Ureter (tissue), 1 donor: Measurements from ENCODE around the gene DIAPH2. TPM values are rescaled to one million over a fixed set of nuclear protein-coding genes. Genes with fewer than 3 reads are reported as not detected.
"Not testable (repeated sequence)": the region's sequence is repeated elsewhere in the genome, so short reads cannot be mapped to it uniquely, and the experiment has no call there.

Source experiments
- DNase-seq: peaks from one replicate; pipeline ENCODE4 v3.0.0-alpha.2; 2020; ENCODE audit warnings: low spot score
- total RNA-seq: library from RNA; stranded (reverse); gene quantifications from one replicate; pipeline ENCODE4 v1.2.4, GENCODE V29; 2023
- donor health status: DM: yes; HTN: yes; CAD: no.

DIAPH2 gene
- total RNA-seq, 1 donor from 2014 or later = 32.5 TPM

DNA sequence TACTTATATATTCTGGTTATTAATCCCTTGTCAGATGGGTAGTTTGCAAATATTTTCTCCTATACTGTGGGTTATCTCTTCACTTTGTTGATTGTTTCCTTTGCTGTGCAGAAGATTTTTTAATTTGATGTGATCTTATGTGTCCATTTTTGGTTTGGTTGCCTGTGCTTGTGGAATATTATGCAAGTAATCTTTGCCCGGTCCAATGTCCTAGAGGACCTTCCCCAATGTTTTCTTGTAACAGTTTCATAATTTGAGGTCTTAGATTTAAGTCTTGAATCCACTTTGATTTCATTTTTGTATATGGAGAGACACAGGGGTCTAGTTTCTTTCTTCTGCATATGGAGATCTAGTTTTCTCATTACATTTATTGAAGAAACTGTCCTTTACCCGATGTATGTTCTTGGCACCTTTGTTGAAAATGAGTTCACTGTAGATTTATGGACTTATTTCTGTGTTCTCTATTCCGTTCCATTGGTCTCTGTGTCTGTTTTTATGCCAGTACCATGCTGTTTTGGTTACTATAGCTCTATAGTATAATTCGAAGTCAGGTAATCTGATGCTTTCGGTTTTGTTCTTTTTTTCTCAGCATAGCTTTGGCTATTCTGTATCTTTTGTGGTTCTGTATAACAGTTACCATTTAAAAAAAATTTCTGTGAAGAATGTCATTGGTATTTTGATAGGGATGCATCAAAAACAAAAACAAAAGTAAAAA, 34.7 kb downstream of the DIAPH2 start:
- no peak for DNase-seq

DNA sequence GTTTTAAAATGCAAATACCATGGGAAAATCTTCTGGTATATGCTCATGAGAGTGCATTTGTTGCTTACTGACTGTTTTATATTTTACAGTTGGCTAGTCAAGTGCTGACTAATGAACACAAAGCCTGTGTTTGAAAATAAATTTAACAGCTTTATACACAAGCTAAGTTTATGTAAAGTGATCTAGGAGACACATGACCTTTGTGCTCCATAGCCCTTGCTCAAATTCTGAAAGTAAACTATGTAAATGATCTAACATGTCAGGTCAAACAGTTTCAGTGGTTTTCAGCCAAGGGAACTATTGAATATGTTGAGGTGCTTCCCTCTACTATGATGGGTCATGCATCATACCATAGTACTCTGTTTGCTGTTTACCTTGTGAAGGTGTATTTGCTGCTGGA, 36.7 kb downstream of the DIAPH2 start:
- DNase-seq = no peak

DNA sequence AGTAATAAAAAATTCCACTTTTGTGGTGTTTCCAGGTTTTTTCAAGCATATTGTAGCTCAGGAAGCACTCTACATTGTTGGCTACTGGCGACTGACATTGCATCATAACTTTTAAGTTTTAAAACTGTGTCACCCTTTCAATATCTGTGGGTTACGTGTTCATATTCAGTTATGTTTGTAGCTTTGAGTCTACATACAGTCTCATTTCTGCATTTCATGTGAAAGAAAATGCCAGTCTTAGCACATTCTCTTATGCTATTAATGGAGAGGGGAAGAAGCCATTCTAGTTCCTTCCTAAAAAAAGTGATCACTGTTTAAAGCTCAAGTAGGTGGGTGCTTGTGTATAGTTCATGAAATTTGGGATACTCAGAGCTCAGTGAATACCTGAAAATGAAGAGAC, 38.1 kb downstream of the DIAPH2 start:
- DNase-seq = no peak

DNA sequence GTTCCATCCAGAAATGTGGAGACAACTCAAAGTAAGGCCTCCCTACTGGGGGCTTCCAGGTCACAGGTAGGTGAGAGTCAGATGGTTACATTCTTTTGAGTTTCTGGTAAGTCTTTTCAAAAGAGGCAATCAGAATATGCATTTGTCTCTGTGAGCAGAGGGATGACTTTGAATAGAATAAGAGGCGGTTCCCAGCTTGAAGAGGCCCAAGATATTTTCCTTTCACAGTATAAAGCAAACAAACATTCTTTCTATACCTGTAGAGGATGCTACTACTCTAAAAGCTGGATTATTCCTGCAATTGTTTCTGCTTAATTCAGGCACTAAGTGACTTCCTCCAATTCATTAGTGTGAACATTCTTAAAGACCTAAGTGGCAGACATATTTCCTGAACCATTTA, 44.4 kb downstream of the DIAPH2 start:
- no peak for DNase-seq

DNA sequence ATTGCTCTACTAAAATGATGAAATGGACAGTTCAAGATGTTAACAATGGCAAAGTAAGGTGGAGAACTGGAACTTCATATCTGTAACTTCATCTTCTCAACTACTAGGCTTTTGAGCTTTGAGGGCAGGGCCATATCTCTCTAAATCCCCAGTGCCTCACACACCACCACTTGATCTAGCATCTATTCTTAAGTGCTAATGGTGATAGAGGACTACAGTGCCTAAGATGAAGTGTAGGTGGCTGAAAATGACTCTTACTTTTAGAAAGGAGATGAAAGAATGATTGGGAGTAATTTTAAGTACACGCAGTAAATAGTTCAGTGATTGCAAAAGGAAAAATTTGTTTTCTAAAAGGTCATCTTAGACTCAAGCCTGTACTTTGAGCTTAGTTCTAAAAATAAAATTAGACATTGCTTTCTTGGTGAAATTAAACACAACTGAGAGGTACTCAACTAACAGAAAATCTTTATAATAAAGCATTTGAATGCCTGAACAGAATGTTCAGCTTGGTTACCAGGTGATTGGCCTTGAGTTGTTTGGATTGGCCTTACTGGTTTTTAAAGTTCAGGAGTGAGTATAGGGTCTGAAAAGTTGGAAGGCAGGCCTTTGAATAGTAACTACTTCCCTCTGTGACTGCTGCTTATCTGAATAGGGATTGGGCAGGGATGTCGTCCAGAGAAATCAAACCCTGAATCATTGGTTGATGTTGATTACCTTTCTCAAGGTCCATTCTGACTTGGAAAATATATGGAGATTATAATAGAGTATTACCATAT, 45.4 kb downstream of the DIAPH2 start:
- no peak for DNase-seq

DNA sequence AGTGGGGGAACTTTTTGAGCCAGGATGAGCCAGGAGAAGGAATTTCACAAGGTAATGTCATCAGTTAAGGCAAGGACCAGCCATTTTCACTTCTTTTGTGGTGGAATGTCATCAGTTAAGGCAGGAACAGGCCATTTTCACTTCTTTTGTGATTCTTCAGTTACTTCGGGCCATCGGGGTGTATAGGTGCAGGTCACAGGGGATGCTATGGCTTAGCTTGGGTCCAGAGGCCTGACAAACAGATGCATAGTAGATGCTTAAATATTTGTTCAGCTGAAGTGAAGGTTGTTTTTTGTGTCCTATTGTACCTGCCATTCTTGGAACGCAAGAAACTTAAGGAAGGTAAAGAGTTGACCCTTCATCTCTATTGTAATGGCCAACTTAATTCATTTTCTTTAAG, 46.4 kb downstream of the DIAPH2 start:
- DNase-seq = not testable (repeated sequence)

DNA sequence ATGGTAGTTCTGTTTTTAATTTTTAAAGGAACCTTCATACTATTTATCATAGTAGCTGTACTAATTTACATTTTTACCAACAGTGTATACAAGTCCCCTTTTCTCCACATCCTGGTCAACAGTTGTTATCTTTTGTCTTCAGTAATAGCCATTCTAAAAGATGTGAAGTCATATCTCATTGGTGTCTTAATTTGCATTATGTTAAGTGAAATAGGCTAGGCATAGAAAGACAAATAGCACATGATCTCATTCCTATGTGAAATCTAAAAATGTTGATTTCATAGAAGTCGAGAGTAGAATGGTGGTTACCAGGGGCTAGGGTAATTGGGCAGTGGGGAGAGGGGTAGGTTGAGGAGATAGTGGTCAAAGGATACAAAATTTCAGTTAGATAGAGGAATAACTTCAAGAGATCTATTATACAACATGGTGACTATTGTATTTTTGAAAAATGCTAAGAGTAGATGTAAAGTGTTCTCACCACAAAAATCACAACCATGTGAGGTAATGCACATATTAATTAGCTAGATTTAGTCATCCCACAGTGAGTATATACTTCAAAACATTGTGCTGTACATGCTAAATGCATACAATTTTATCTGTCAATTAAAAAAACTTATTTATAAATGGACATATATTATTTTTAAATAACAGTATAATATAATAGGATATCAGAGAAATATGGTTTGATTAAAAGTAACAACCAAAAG, 58.9 kb downstream of the DIAPH2 start:
- no peak for DNase-seq

DNA sequence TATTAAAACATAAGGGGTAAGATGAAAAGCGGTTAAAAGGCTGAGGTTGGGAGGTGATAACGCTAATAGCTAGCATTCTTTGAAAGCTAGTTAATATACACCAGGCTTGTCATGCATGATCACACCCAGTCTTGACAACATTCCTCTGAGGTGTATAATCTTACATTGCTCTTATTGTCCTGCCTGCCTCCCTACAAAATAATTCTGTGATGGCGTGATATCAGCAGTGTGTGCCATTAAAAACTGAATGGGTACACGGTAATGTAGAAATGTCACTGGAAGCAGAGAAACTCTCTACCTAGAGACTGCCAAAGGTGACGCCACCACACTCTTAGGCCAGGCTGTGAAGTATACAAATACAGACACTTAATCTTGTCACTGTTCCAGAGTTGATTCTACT, 68.1 kb downstream of the DIAPH2 start:
- no peak for DNase-seq

DNA sequence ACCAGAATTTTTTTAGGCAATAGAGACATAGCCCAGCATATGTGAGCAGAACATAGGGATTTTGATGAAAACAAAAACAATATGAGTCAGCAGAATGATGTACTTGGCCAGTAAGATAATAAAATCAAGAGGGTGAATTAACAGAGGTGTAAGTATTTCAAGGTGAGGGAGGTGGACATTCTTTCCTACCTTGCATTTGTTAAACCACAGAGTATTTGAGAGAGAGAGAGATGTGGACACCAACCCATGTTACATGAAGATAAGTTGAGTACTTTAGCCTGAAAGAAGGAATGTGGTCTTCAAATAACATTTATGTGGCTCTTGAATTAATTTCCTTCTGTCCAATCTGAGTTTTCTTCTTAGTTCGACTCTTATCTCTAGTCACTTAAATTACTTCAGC, 68.6 kb downstream of the DIAPH2 start:
- no peak for DNase-seq

DNA sequence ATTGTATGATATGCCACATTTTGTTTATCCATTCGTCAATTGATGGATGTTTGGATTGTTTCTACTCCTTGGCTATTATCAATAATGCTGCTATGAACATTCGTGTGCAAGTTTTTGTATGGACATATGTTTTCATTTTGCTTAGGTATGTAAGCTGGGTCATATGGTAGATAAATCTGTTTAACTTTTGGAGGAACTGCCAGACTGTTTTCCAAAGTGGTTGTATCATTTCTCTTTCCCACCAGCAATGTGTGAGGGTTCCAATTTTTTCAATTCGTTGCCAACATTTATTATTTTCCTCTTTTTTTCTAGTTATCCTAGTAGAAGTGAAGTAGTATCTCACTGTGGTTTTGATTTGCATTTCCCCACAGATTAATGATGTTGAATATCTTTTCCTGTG, 71.8 kb downstream of the DIAPH2 start:
- DNase-seq = no peak

DNA sequence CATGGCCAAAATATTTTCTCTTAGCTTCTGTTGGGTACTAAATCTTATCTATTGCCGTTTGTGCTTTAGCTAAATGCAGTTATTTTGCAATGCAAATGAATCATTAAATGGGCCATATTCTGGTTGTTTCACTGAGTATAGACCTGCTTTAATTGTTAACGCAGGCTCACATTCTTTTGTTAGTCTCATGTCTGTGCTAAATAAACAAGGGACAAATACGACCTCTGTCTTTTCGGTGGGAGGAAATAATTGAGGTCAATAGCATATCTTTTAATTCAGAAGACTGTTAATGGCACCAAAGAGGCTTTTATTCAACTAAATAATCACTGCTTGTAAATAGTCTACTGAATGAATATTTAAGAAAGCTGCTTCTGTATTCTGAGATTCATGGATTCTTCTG, 76.9 kb downstream of the DIAPH2 start:
- DNase-seq = no peak

DNA sequence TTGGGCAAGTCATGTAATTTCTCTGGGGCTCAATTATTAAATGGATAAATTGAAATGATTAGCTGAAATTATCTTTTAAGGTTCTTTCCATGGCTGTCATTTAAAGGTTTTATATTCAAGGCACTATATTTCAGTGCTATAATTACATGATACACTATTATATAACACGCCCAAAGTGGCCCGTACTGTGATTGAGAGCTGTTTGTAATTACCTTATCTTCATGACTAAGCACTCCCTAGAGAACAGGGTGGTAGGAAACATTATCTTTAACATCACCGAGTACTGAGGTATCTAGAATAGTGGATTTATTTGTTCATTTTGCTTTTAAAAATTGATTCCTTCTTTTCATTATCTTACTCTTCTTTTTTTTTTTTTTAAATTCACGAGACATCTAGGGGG, 79.0 kb downstream of the DIAPH2 start:
- DNase-seq = no peak

DNA sequence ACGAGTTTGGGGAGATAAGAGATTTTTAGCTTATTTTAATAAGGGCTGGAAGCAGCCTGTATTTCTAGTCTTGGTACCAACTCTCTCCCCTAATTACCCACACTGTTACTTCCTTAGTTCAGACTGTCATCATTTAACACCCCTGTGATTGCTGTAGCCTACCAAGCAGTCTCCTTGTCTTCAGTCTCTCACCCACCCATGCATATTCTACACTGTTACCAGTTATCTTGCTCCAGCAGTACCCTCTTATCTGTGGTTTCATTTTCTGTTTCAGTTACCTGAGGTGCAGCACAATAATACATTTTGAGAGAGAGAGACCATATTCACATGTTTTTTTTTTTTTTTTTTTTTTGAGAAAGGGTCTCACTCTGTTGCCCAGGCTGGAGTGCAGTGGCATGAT, 80.2 kb downstream of the DIAPH2 start:
- DNase-seq = no peak

DNA sequence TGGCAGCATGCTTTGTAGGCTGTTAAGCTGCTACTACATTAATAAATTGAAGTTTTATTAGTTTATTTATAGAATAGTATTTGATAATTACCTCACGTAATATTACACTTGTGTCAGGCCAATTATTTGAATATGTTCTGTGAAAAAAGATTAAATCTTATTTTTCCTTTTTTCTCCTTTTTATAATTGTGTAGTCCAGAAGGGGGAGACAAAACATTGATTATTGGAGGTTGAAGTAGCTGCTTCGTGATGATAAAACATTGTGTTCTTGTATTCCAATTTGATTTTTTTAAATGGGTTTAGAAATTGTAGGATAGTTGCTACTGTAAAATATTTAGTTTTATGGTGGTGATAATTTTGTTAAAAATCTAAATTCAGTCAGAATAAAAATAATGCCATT, 85.7 kb downstream of the DIAPH2 start:
- DNase-seq = no peak

DNA sequence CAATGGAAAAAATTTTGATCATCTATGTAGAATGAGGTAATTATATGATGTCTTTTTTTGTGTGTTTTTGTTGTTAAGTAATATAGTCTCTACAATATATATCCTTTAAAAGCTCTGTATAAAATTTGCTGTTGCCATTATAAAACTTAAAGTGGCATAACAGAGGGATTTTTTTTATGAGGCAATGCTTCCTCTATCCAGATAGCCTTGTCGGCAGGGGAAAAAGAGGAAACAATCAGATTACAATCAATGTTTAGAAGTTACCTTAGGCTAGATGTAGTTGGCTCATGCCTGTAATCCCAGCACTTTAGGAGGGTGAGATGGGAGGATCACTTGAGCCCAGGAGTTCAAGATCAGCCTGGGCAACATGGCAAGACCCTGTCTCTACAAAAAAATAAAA, 86.8 kb downstream of the DIAPH2 start:
- DNase-seq = no peak

DNA sequence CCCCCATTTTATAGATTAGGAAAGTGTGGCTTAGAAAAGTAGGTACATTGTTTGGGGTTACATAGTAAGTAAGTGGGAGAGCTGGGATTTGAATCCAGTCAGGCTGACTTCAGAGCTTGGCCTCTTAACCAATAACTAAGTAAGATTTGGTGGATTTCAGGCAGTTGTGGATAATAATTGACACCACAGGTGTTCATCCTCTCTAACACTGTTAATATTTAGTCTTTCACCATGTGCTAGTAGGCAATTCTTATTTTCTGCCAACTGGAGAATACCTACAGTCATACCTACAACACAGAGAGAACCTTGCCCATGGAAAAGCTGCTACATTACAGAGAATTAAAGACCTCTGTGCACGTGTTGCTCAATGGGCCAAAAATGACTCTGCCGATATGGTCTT, 89.5 kb downstream of the DIAPH2 start:
- no peak for DNase-seq

DNA sequence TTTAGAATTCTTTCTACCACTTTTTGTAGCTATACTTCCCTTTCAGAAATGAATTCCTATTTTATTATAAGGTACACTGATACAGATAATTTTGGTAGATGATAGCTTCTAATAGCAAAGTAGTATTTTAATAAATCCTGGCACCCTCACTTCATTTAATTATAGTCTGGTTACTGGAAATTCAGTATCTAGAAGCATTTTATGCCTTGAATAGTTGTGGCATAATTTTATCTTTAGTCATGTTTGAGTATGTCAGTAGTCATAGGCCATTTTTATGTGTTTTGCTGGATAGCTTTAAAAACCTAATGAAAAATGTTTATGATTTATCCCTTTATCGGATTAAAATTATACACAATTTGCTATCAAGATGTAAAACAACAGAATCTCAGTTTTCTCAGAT, 92.3 kb downstream of the DIAPH2 start:
- DNase-seq = no peak

DNA sequence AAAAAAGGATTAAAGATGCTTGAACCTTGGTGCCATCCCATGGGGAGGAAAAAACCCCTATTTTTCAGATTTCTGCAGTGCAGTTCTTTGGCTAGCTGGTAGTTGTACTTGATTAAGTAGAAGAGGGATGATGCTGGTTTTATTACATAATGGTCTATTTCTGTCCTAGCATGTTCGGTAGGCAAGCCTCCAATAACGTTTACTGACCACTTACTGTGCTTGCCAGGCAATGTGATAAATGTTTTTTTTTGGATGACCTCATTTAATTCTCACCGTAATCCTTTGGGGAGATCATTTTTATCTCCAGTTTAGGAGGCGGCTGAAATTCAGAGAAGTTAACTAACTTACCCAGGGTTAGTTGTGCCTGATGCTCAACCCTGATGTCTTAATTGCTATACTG, 106.9 kb downstream of the DIAPH2 start:
- DNase-seq = no peak

DNA sequence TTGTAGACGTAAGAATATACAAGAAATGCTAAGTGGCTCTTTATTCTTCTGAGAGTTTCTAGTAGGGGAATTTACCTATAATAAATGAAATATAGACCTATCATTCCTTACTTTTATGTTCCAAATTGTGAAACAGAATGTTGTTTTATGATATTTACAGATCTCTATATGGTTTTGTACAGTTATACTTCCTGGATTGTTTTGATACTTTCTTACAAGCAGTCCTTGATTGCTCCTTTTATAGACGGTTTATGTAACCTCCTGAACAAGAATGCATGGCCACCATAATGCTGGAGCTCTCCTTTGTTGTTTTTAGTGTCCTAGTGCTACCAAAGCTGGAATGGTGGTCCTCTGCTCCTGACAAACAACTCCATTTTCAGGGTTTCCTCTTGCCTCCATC, 107.4 kb downstream of the DIAPH2 start:
- DNase-seq = no peak

DNA sequence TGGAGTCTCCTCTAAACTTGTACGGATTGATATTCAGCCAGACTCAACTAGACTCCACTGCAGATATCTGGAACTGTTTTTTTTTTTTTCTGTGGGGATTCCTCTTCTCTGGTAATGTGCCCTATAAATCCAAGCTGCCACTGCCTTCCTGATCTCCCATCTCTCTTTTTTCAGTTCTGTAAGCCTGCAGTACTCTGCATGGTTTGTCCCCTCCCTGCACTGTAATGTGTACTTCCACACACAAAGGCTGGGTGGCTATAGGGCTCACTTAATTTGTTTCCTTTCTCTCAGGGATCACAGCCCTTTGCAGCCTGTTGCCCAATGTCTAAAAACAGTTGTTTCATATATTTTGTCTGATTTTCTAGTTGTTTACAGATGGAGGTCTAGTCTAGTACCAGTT, 114.3 kb downstream of the DIAPH2 start:
- no peak for DNase-seq

DNA sequence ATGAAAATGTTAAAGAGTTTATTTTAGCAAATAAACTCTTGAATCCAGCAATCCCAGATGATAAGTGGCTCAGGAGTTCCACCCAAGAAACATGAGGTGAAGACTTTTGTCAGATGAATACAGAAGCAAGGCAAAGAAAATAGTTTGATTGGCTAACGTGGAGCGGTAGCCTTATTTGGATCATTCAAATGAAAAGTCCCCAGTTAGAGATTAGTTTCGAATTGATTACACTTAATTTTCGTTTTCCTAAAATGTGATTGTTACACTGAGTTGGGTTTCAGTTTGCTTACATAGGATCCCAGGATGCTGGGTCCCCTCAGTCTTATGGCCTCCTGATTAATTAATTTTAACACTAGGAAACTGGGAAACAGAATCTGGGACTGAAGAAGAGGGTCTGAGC, 122.7 kb downstream of the DIAPH2 start:
- DNase-seq = no peak

DNA sequence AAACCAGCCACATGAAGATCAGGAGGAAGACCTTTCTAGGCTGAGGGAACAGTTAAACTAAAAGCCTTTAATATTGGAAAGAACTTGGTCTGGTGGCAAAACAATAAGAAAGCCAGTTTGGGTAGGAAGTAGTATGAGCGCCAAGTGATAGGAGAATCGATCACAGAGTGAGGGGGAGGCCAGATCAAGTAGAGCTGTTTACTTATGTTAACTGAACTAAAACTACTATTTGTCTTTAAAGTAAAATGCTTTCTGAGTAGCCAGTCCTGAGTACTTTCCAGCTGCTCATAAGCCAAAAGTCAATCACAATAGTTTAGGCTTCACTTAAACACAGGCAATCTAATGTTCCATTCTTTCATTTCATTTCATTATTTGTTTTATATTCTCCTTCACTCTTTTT, 136.3 kb downstream of the DIAPH2 start:
- DNase-seq = no peak

DNA sequence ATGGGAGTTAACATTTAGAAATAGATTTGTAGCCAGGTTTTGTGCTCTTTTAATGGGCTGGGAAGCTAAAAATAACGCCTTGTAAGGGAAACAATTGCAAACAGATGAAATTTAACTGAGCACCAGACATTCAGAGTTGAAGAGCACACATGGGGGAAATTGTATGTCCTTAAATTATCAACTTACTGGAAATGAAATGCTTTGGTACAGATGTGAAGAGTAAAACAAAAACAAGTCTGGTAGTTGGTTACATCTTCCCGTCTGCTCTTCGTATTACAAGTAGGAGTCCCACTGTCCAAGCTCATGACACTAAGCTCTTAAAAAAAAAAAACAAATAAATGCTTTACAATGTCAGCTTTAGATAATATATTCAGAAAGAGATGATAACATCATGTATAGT, 139.5 kb downstream of the DIAPH2 start:
- no peak for DNase-seq
